Neuron (in vitro differentiated cells): Measurements from ENCODE around the gene SLC39A1.
A peak's percentile ranks its signal among the peaks of the same experiment; 100 is the strongest.
"Not testable (repeated sequence)": the region's sequence is repeated elsewhere in the genome, so short reads cannot be mapped to it uniquely, and the experiment has no call there.

Experiments
- H2AFZ ChIP-seq: one replicate; pipeline ENCODE4 v1.6.1; 2013; ENCODE audit warnings: low read depth, mild to moderate bottlenecking, inconsistent platforms, low read length, moderate library complexity
- H3K27me3 ChIP-seq: one replicate; pipeline ENCODE4 v1.6.1; 2013; ENCODE audit warnings: low read length; ENCODE audit not compliant: insufficient read depth
- H3K36me3 ChIP-seq: one replicate; pipeline ENCODE4 v1.6.1; 2013; ENCODE audit warnings: low read length; ENCODE audit not compliant: insufficient read depth
- H3K4me1 ChIP-seq: one replicate; pipeline ENCODE4 v1.6.1; 2013; ENCODE audit warnings: low read length; ENCODE audit not compliant: insufficient read depth
- H3K4me3 ChIP-seq: 2 replicates; pipeline ENCODE4 v1.5.1; 2013; ENCODE audit warnings: mild to moderate bottlenecking, low read length, moderate library complexity
- H3K9me3 ChIP-seq: one replicate; pipeline ENCODE4 v1.6.1; 2013; ENCODE audit warnings: low read length

Gene SLC39A1

DNA sequence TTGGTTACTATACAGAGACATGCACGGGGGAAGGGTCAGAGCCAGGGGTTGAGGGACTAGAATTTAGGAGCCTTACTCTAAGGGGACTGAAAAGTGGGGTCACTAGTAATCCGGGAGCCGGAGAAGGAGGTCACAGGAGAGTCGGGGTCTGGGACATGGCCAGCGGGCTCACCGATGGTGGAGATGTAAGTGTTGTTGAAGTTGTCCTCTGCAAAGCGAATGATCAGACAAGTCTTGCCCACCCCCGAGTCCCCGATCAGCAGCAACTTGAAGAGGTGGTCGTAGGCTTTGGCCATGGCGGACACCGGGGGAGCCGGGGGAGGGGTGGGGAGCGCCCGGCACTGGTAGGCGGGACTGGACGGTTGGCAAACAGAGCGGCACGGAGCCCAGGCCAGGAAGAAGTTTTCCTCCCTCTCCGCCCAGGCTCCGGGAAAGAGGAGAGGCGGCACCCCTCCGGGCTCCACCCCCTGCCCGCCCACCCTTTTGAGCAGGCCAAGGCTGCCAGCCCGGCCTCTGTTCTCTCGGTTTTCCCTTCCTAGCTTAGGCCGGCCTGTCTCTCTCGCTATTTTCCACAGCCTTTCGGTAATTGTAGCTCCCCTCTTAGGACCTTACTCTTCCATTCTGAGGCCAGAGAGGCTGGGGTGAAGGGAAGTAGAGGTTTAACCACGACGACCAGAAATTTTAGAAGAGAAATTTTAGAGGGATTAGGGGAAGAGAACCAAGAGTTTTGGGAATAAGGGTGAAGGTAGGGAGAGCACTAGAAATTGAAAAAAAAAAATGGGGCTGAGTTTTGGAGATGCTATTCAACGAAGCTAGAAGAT lies 22.8 kb upstream of the SLC39A1 start, which contains the start of gene RAB13:
RAB13 (minus strand) TSS at position 399 of the 821 bp plus-strand sequence; CDS start at position 296, 103 bp downstream.
- Histone ChIP-seq H3K4me3 (peak within 1 kb of the TSS; percentile 83), H3K4me1 (peaks cover 17% of the 10 kb centered on the region), H3K27me3 (no peaks in the 10 kb centered on the region), H3K9me3 (no peaks in the 10 kb centered on the region), H3K36me3 (peaks cover 12% of the 10 kb centered on the region), H2AFZ (peak within 1 kb of the TSS; percentile 72)

GRCh38 chr1:153985341-153985912 lies 22.1 kb upstream of the SLC39A1 start:
- peak overlapping the region; percentile 44 for H2AFZ ChIP-seq
- H3K4me3 ChIP-seq: peak overlapping the region; percentile 83
- peaks cover 11% of the 10 kb centered on the region for H3K36me3 ChIP-seq
- peaks cover 16% of the 10 kb centered on the region for H3K4me1 ChIP-seq
- H3K9me3 ChIP-seq: no peaks in the 10 kb centered on the region
- H3K27me3 ChIP-seq: no peaks in the 10 kb centered on the region

DNA sequence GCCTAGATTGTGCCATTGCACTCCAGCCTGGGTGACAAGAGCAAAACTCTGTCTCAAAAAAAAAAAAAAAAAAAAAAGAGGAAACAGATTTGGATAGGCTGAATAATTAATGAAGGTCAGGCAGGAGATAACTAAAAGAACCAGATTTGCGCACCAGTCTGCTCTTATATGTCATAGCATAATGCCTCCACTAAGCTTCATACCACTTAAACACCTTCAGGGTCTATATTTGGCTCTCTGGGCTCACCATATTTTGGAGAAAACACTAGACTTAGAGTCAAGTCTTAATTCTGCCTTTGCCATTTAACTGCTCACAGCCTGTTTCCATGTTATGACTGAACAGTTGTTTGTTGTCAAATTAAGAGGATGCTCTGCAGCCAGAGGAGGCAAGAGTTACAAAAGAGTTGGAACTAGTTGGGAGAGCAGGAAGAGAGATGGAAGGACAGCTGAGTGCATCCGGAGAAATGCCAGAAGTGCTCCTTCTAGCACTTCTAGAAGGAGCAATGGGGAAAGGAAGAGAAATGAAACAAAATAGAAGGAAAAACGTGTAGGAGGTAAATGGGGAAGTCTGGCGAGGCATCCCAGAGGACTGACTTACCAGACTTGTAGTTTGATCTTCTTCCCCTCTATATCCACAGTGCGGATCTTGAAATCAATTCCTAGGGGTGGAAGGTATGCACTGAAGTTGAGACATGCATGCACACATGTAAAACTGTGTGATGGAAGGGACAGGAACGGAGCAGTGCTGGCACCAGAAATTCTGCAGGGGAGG lies 21.0 kb upstream of the SLC39A1 start:
- Histone ChIP-seq H3K4me3 (peak overlapping the region; percentile 83), H3K9me3 (no peaks in the 10 kb centered on the region), H3K36me3 (peaks cover 11% of the 10 kb centered on the region), H2AFZ (no peak overlapping the region), H3K27me3 (no peaks in the 10 kb centered on the region), H3K4me1 (peaks cover 16% of the 10 kb centered on the region)

DNA sequence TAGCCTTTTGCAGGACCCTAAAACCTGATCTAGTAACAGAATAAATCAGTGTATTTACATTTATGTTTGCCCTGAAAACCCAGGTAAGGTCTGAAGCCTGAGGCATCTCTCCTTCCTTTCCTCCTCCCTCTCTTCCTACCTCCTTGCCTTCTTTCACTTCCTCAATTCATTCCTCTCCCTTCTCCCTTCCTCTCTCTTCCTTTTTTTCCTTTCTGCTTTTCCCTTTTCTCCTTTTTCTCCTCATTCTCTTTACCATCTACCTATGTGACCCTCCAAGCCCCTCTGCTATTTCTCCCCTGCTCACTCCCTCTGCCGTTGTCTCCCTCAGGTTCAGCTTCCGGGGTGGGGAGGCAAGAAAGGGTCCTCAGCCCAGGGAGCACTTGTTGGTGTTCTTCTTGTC lies 18.4 kb upstream of the SLC39A1 start:
- not testable (repeated sequence) for H2AFZ ChIP-seq, H3K4me3 ChIP-seq, H3K27me3 ChIP-seq, H3K9me3 ChIP-seq
- Histone ChIP-seq H3K36me3 (peaks cover 11% of the 10 kb centered on the region), H3K4me1 (peaks cover 16% of the 10 kb centered on the region)

GRCh38 chr1:153979091-153979490 lies 15.8 kb upstream of the SLC39A1 start:
- H3K27me3 ChIP-seq, H3K4me3 ChIP-seq, H3K9me3 ChIP-seq, H2AFZ ChIP-seq, H3K4me1 ChIP-seq: not testable (repeated sequence)
- H3K36me3 ChIP-seq: peaks cover 25% of the 10 kb centered on the region

GRCh38 chr1:153978274-153978909 lies 15.1 kb upstream of the SLC39A1 start:
- peaks cover 26% of the 10 kb centered on the region for H3K36me3 ChIP-seq
- H3K27me3 ChIP-seq: no peaks in the 10 kb centered on the region
- H3K9me3 ChIP-seq: no peaks in the 10 kb centered on the region
- H2AFZ ChIP-seq: peak overlapping the region; percentile 64
- H3K4me1 ChIP-seq: peaks cover 8% of the 10 kb centered on the region
- peak overlapping the region; percentile 72 for H3K4me3 ChIP-seq

DNA sequence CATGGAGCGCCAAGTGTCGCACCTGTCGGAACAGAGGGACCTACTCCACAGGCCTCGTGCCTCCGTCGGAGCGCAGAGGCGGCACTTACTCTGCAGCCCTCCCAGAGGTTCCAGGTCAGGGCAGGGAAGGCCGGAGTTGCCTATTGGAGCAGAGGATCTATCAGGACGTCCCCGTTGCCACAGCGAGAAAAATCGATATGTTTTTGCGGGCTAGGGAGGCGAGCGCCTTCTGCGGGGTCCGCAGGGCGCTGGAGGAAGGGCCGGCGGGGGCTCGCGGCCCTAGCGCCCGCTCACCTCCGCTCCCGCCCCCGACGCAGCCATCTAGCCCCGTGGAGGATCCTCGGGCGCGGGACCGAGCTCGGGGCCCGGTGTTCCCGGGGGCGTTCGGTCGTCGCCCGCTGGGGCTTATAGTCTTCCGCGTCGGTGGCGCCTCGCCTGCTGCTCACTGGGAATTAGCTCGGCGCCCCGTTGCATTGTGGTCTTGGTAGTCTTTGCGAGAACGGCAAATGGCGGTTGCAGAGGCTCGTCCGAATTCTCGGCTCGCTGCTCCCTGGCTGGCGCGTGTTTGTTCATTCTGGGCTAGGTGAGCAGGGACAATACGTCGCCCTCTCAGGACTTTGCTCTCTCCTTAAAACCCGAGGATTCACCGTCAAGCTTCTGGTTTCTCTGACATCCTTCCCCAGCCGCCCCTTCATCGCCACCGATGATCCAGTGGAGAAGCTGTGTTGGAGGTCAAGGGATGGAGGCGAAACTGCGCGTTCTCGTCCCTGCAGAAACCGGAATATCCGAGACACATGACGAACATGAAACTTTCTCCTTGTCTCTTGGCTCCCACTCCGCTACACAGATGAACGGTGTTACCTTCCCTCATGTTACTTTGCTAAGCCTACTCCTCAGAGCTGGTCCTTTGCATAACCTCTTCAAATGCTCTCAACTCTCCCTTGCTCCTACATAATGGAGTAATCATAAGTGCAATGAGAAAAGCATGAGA lies 14.2 kb upstream of the SLC39A1 start, which contains the start of gene JTB:
JTB (minus strand) TSS at position 425 of the 991 bp plus-strand sequence; CDS start at position 3, 422 bp downstream.
- H2AFZ ChIP-seq: peak within 1 kb of the TSS; percentile 64
- H3K27me3 ChIP-seq: no peaks in the 10 kb centered on the region
- H3K9me3 ChIP-seq: no peaks in the 10 kb centered on the region
- H3K36me3 ChIP-seq: peaks cover 24% of the 10 kb centered on the region
- peaks cover 8% of the 10 kb centered on the region for H3K4me1 ChIP-seq
- peak within 1 kb of the TSS; percentile 72 for H3K4me3 ChIP-seq

- H3K9me3 ChIP-seq: no peaks in the 10 kb centered on the region
- peak overlapping the region; percentile 72 for H3K4me3 ChIP-seq
- no peak overlapping the region for H2AFZ ChIP-seq
- peaks cover 22% of the 10 kb centered on the region for H3K36me3 ChIP-seq
- peaks cover 8% of the 10 kb centered on the region for H3K4me1 ChIP-seq
- no peaks in the 10 kb centered on the region for H3K27me3 ChIP-seq
Measured at GRCh38 chr1:153976819-153977249, 13.5 kb upstream of the SLC39A1 start.

- Histone ChIP-seq H3K9me3 (no peaks in the 10 kb centered on the region), H3K36me3 (peaks cover 21% of the 10 kb centered on the region), H3K27me3 (no peaks in the 10 kb centered on the region), H3K4me1 (peaks cover 16% of the 10 kb centered on the region), H3K4me3 (no peak overlapping the region), H2AFZ (no peak overlapping the region)
Measured at GRCh38 chr1:153973525-153973924, 10.2 kb upstream of the SLC39A1 start.

DNA sequence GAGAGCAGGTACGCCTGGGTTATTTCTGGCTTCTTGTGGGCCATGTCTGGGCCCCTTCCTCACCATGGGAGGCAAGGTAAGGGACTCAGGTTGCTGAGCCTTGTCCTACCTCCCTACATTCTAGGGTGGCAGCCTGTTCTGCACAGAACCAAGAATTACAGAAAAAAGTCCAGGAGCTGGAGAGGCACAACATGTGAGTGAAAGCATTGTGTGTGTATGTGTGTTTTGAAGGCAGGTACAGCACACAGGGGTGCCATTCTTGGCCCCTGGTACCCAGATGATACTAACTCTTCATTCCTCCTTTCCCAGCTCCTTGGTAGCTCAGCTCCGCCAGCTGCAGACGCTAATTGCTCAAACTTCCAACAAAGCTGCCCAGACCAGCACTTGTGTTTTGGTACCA lies 9.7 kb upstream of the SLC39A1 start:
- peaks cover 21% of the 10 kb centered on the region for H3K36me3 ChIP-seq

DNA sequence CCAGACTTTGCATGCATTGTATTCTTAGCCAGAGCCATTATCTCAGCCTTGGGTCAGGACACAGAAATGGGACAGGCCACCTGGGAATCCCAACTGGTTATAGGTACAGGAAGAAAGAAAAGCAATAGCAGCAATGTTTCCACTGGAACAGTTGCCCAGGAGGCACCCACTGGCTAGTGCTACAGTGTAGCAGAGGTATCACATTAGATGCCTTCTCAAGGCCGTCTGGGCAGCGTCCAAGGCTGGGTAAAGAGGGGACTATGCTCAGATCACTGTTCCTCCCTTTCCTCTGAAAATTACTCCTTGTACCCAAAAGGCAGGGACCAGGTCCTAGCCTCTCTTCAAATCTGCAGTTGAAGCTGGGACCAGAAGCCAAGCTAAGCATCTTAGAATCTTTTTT lies 7.0 kb upstream of the SLC39A1 start:
- H3K9me3 ChIP-seq: no peaks in the 10 kb centered on the region
- H3K36me3 ChIP-seq: peaks cover 17% of the 10 kb centered on the region
- no peak overlapping the region for H2AFZ ChIP-seq
- H3K27me3 ChIP-seq: no peaks in the 10 kb centered on the region
- H3K4me3 ChIP-seq: no peak overlapping the region
- peaks cover 23% of the 10 kb centered on the region for H3K4me1 ChIP-seq

More for the DNA sequence above, 9.7 kb upstream of the SLC39A1 start:
- H3K9me3 ChIP-seq: no peaks in the 10 kb centered on the region
- H2AFZ ChIP-seq: no peak overlapping the region
- no peak overlapping the region for H3K4me3 ChIP-seq
- no peaks in the 10 kb centered on the region for H3K27me3 ChIP-seq
- peaks cover 20% of the 10 kb centered on the region for H3K4me1 ChIP-seq

DNA sequence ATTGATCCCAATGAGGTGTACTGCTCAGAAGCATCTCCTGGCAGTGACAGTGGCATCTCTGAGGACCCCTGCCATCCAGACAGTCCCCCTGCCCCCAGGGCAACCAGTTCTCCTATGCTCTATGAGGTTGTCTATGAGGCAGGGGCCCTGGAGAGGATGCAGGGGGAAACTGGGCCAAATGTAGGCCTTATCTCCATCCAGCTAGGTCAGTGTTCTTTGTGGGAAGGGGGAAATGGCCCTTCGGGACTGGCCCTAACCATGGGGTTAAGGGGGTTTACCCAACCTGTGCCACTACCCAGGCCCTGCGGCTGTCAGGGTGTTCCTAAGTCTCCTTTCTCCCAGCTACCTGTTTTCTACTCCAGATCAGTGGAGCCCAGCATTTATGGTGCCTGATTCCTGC lies 5.6 kb upstream of the SLC39A1 start:
- peaks cover 24% of the 10 kb centered on the region for H3K4me1 ChIP-seq
- H3K4me3 ChIP-seq: peak overlapping the region; percentile 86
- H3K36me3 ChIP-seq: peaks cover 7% of the 10 kb centered on the region
- no peaks in the 10 kb centered on the region for H3K27me3 ChIP-seq
- H2AFZ ChIP-seq: no peak overlapping the region
- no peaks in the 10 kb centered on the region for H3K9me3 ChIP-seq
